ENCODE data around the gene CRADD. TPM values are rescaled to one million over a fixed set of nuclear protein-coding genes. Genes with fewer than 3 reads are reported as not detected.

The CRADD gene
- total and polyA plus RNA-seq, 2 of the 4 experiments (the other 2 are of a cell fraction): 11.1 to 14.0 TPM

GRCh38 chr12:93841671-93842070, 164.5 kb downstream of the CRADD start:
- Histone ChIP-seq H4K8ac (ENCODE audit: low read depth in 2 of 2, low read length in 2 of 2) (no peak overlapping the region), H3K4ac (ENCODE audit: low read depth, low read length) (no peak overlapping the region), H2AK9ac (replicated peaks; ENCODE audit: low read depth, low read length, poor library complexity) (no peak overlapping the region), H3K14ac (replicated peaks; ENCODE audit: low read depth, low read length) (no peak overlapping the region), H3K4me2 (ENCODE audit: low read depth, low read length) (no peak overlapping the region), H4K20me1 (ENCODE audit: insufficient read depth, low read length) (no peaks in the 10 kb centered on the region), H3K9me1 (ENCODE audit: insufficient read depth, low read length) (peaks cover 4% of the 10 kb centered on the region; the same call in 1 of the 2 replicates), H3K4me1 (ENCODE audit: control insufficient read depth, insufficient read depth, low read length) (no peaks in the 10 kb centered on the region; the same call in 1 of the 2 replicates), H3K27ac (ENCODE audit: insufficient read depth, low read length) (no peak overlapping the region), H3K79me1 (ENCODE audit: low read depth in 1 of 2, low read length in 2 of 2) (peaks cover 0 to 2% of the 10 kb centered on the region in 2 experiments; a peak in 1 of 4 replicates), H4K5ac (ENCODE audit: low read depth, low read length) (no peak overlapping the region), H3K18ac (ENCODE audit: low read depth, low read length) (no peak overlapping the region), H3K23ac (ENCODE audit: low read depth, low read length) (no peak overlapping the region), H3K4me3 (ENCODE audit: insufficient read depth, low read depth, low read length) (no peak overlapping the region), H3K36me3 (ENCODE audit: control insufficient read depth, insufficient read depth, low read length) (no peaks in the 10 kb centered on the region), H3K9ac (ENCODE audit: low read depth, low read length) (no peak overlapping the region), H3K56ac (ENCODE audit: extremely low read depth, insufficient read depth, low read length) (no peak overlapping the region), H2BK15ac (ENCODE audit: low read depth, low read length) (no peak overlapping the region), H2BK120ac (ENCODE audit: low read depth, low read length) (no peak overlapping the region), H4K91ac (ENCODE audit: insufficient read depth, low read depth, low read length) (no peak overlapping the region), H2AFZ (replicated peaks; ENCODE audit: low read length, poor library complexity) (no peak overlapping the region), H2AK5ac (ENCODE audit: low read depth, low read length) (no peak overlapping the region), H2BK5ac (ENCODE audit: low read depth, low read length, poor library complexity, severe bottlenecking) (no peak overlapping the region), H3K9me3 (ENCODE audit: control insufficient read depth, insufficient read depth, low read length) (no peaks in the 10 kb centered on the region), H2BK20ac (ENCODE audit: low read depth, low read length) (no peak overlapping the region), H3K27me3 (ENCODE audit: control insufficient read depth, insufficient read depth, low read length) (no peaks in the 10 kb centered on the region)
- 100% methylated on average over 4 of the region's 8 CpGs; no CpG with 5 or more reads in 1 of the 2 experiments for WGBS, 2 experiments (ENCODE audit: extremely low coverage in 2 of 2, insufficient read length in 1 of 2)
- intact Hi-C loops (cut with micrococcal nuclease): loop anchor here (10.0 kb wide), 1 partner anchor 1957 kb away; no protein-coding TSS in a partner anchor
- CTCF ChIA-PET: no interaction called here
- ATAC-seq (ENCODE audit: low read depth) (no peak), DNase-seq (no peak)
- in situ Hi-C loops (cut with MboI; ENCODE audit: low sequenced_read_pairs): no loop called here
- dilution Hi-C loops (cut with HindIII; ENCODE audit: low sequenced_read_pairs, unreplicated experiment): no loop called here
- POLR2A ChIA-PET (ENCODE audit: unreplicated experiment): no interaction called here
- BruUV-seq (replicated peaks): no TSS peak
- TF ChIP-seq, protein P1, sequence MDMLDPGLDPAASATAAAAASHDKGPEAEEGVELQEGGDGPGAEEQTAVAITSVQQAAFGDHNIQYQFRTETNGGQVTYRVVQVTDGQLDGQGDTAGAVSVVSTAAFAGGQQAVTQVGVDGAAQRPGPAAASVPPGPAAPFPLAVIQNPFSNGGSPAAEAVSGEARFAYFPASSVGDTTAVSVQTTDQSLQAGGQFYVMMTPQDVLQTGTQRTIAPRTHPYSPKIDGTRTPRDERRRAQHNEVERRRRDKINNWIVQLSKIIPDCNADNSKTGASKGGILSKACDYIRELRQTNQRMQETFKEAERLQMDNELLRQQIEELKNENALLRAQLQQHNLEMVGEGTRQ (IDR thresholded peaks at IDR 0.05; ENCODE audit: low read depth, low read length): no peak

Data from IMR-90 (cell line).